Adipocyte (in vitro differentiated cells): Measurements from ENCODE around the gene EHMT1.
A peak's percentile ranks its signal among the peaks of the same experiment; 100 is the strongest.

Experiments
- DNase-seq: peaks from one replicate; pipeline ENCODE4 v3.0.0-alpha.2; 2015; ENCODE audit warnings: low read depth
- H3K27me3 ChIP-seq: replicated peaks from 2 replicates; pipeline ENCODE4 v1.7.0; 2013; ENCODE audit warnings: mild to moderate bottlenecking, low read length, moderate library complexity; ENCODE audit not compliant: control insufficient read depth, insufficient read depth
- H3K36me3 ChIP-seq: 2 replicates; pipeline ENCODE4 v1.7.0; 2013; ENCODE audit warnings: low read length, mild to moderate bottlenecking, moderate library complexity; ENCODE audit not compliant: control insufficient read depth, insufficient read depth, severe bottlenecking
- H3K4me1 ChIP-seq: 2 replicates; pipeline ENCODE4 v1.7.0; 2013; ENCODE audit warnings: mild to moderate bottlenecking, low read length, moderate library complexity; ENCODE audit not compliant: control insufficient read depth, insufficient read depth
- H3K4me3 ChIP-seq: 2 replicates; pipeline ENCODE4 v1.7.0; 2013; ENCODE audit warnings: mild to moderate bottlenecking, low read length, moderate library complexity
- H3K9ac ChIP-seq: 2 replicates; pipeline ENCODE4 v1.7.0; 2013; ENCODE audit warnings: mild to moderate bottlenecking, low read length, moderate library complexity
- H3K9me3 ChIP-seq: 2 replicates; pipeline ENCODE4 v1.7.0; 2013; ENCODE audit warnings: mild to moderate bottlenecking, low read length, moderate library complexity; ENCODE audit not compliant: control insufficient read depth

Gene EHMT1

DNA sequence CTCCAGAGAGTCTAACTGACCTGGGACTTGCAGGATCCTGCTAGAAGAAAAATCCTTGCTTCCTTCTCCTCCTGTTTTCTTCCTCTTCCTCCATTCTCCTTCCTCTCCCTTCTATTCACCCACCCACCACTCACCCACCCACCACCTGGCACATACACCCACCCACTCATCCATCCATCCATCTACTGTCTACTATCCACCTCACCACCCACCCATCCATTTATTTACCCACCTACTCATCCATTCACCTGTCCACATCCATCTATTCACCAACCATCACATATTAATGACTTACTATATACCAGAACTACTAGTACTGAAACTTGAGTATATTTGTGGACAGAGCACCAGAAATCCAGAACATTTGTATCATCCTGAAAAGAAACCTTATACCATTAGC lies 49.4 kb downstream of the EHMT1 start:
- Histone ChIP-seq H3K9ac (no peak overlapping the region), H3K4me3 (no peak overlapping the region), H3K4me1 (peaks cover 15% of the 10 kb centered on the region), H3K9me3 (no peaks in the 10 kb centered on the region), H3K27me3 (no peaks in the 10 kb centered on the region), H3K36me3 (peaks cover 7% of the 10 kb centered on the region)
- DNase-seq: no peak

DNA sequence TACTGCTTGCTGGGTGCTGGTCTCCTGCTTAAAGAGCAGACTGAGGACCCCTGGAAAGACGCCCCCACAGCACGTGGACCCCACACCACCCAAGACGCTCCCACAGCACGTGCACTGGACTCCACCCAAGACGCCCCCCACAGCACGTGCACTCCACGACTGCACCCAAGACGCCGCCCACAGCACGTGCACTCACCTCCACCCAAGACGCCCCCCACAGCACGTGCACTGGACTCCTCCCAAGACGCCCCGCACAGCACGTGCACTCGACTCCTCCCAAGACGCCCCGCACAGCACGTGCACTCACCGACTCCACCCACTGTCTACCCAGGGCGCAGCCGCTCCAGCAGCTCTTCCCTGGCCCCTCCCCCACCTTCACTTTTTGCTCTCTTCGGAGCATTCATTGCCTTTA lies 50.5 kb downstream of the EHMT1 start:
- Histone ChIP-seq H3K9ac (no peak overlapping the region), H3K4me3 (no peak overlapping the region), H3K36me3 (peaks cover 4% of the 10 kb centered on the region), H3K9me3 (no peaks in the 10 kb centered on the region), H3K4me1 (peaks cover 25% of the 10 kb centered on the region), H3K27me3 (no peaks in the 10 kb centered on the region)
- no peak for DNase-seq

DNA sequence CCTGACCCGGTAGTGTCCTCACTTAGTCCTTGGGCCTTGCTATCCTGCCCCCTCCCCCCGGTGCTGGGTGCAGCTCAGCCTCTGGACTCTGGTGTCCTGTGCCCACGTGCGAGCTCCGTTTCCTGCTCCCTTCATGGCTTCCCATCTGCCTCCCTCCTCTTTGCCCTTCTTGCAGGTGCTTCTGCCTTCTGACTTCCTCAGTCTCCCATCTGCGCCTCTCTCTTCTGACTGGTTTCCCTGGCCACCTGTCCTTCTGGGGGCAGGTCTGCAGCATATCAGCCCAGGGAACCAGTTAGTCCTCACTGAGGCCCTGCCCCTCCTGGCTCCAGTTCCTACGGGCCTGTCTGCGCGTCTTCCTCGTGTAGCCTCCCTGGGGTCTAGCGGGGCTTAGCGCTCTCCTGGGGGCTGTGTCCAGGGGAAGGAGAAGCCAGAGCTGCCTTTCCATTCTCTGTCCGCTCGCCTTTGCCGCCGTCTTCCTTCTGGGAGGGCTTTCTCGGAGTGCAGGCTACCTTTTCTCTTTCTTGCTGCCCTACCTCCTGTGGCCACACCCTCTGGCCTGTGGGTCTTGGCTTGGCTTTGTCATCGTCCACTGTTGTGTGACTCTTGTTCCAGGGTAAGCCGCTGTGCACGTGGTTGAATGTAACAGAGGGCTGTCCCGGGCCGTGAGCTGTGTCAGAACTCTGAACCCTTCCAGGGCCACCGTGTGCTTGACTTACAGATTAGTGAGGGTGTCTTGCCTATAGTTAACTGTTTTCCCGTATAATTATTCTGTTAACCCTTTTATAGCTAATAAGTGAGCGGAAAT lies 51.8 kb downstream of the EHMT1 start:
- Histone ChIP-seq H3K9me3 (no peaks in the 10 kb centered on the region), H3K27me3 (no peaks in the 10 kb centered on the region), H3K36me3 (peaks cover 4% of the 10 kb centered on the region), H3K4me3 (no peak overlapping the region), H3K9ac (no peak overlapping the region), H3K4me1 (peaks cover 30% of the 10 kb centered on the region)
- DNase-seq: no peak

DNA sequence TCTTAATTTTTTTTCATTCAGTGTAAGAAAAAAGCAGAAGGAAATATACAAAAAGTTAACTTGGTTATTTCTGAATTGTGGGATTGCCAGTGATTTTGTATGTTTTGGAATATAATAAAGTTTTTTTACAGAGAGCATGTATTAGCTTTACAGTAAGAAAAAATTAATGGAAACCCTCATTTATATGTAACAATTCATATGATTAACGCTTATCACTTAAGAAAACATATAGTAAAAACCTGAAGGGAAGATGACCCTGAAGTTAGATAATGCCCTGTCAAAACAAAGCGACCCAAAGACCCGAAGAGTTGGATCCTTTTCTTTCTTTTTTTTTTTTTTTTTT lies 52.4 kb downstream of the EHMT1 start:
- Histone ChIP-seq H3K27me3 (no peaks in the 10 kb centered on the region), H3K9ac (no peak overlapping the region), H3K36me3 (peaks cover 4% of the 10 kb centered on the region), H3K4me3 (no peak overlapping the region), H3K9me3 (no peaks in the 10 kb centered on the region), H3K4me1 (peaks cover 30% of the 10 kb centered on the region)
- DNase-seq: no peak

DNA sequence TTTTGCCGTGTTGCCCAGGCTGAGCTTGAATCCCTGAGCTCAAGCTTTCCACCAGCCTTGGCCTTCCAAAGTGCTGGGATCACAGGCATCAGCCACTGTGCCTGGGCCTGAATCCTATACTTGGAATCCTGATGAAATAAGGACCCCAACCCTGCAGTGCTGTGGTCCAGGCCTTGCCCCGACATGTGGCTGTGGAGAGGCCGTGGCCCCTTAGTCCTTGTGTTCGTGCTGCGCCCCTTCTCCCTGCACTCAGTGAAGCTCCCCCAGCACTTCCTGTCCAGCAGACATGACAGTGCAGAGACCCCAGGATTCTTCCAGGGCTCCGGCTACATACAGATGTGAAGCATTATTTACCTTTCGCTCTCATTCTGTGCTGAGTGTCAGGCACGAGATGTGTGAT lies 52.9 kb downstream of the EHMT1 start:
- Histone ChIP-seq H3K36me3 (peaks cover 4% of the 10 kb centered on the region), H3K27me3 (no peaks in the 10 kb centered on the region), H3K9ac (no peak overlapping the region), H3K4me3 (no peak overlapping the region), H3K9me3 (no peaks in the 10 kb centered on the region), H3K4me1 (peaks cover 30% of the 10 kb centered on the region)
- DNase-seq: no peak

DNA sequence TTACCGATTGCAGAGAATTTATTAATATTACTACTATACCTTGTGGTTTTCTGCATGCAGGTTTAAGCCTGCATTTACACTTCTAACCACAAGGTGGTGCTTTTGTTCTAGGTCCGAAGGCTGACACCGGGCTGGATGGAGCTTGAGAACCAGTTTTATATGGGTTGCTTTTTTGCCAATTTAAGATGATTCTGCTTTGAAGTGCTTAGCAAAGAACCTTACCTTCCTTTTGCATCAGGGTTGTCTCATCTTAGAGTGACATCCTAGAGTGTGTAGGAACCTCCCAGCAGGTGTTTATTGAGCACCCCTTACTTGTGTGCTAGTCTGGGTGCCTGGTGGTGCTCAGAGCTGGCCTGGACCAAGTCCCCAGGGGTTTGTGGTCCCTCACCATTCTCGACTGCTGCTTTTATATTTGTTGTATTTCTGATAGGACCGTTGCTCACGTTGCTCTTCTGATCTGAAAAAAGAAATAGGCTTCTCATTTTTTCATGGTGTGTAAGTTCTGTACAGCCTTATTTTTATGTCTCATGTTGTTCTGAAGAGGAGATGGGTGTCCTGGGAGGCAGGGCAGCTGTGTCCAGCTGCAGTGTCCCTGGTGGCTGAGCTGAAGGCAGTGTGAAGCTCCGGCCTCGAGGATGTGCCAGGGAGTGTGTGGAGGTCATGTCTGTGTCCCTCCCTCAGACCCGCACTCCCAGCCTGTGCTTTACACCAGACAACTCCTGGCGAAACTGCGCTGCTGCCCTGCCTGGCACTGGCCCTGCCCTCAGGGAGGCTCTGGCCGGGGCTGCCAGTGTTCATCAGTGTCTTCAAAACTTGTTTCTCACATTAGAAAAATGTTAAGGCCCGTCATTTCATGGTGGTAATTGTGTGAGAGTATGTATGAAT lies 54.3 kb downstream of the EHMT1 start:
- H3K4me3 ChIP-seq: no peak overlapping the region
- H3K36me3 ChIP-seq: peaks cover 6% of the 10 kb centered on the region
- no peaks in the 10 kb centered on the region for H3K27me3 ChIP-seq
- no peaks in the 10 kb centered on the region for H3K9me3 ChIP-seq
- peaks cover 30% of the 10 kb centered on the region for H3K4me1 ChIP-seq
- DNase-seq: peak; percentile 89
- no peak overlapping the region for H3K9ac ChIP-seq

DNA sequence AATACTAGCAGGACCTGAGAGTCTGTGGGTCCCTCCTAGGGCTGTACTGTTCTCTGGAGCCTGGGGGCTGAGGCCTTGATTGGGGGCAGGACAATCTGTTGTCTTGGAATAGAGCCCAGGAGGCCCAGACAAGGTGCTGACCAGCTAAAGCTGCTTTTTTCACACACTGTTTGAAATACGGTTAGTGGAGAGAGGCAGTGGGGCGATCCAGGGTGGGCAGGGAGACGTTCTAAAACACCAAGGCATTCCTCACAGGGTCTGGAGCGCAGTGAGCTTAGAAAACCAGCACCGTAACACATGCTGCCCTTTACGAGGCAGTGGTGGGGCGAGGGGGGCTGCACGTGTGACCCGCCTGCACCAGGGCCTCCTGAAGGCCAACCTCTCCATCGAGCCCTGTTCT lies 55.1 kb downstream of the EHMT1 start:
- Histone ChIP-seq H3K4me3 (no peak overlapping the region), H3K36me3 (peaks cover 12% of the 10 kb centered on the region), H3K27me3 (no peaks in the 10 kb centered on the region), H3K9me3 (no peaks in the 10 kb centered on the region), H3K4me1 (peaks cover 30% of the 10 kb centered on the region), H3K9ac (no peak overlapping the region)
- peak; percentile 58 for DNase-seq

DNA sequence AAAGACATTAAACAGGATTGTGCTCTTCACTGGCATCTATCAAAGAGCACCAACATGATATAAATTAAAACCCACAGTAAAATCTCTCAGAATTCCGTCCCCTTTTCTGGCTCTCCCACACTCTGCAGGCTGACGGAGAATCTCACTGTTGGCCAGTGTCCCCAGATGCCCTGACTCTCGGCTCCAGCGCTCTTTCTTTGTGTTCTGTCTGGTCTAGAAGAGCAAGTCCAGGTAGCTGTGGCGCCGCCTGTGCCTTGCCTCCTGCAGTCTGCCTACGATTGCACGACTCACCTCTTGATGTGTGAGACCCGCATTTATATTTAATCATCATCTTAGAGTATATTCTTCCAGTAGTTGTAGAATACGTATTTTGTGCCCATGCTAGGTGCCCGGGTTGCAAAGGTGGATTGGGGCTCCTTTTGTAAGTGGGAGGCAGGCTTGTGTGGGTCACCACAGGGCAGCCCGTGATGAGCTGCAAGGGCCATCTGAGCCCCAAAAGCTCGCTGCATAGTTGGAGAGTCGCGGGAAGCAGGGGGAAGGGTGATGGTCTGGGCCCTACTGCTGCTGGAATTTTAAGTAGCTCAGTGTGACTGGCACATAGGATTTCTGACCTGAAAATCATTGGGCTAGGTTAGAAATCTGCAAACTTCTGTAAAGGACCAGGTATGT lies 55.6 kb downstream of the EHMT1 start:
- Histone ChIP-seq H3K4me3 (no peak overlapping the region), H3K9me3 (no peaks in the 10 kb centered on the region)

DNA sequence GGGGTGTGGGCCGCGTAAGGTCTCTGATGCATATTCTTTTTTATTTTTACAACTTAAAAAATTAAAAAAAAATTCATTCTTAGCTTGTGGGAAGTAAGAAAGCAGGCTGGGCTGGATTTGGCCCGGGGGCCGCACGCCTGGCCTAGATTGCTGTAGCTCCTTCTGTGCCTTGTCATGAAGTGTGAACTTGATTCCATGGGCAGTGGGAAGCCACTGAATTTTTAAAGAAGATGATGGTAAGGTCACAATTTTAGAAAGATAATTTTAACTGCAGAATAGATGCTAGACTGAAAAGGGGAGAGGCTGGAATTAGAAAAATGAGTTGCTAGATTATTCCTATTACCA lies 56.1 kb downstream of the EHMT1 start:
- DNase-seq: no peak
- Histone ChIP-seq H3K4me1 (peaks cover 30% of the 10 kb centered on the region), H3K27me3 (no peaks in the 10 kb centered on the region), H3K36me3 (peaks cover 11% of the 10 kb centered on the region), H3K4me3 (no peak overlapping the region), H3K9me3 (no peaks in the 10 kb centered on the region), H3K9ac (no peak overlapping the region)

More for the DNA sequence above, 55.6 kb downstream of the EHMT1 start:
- H3K27me3 ChIP-seq: no peaks in the 10 kb centered on the region
- no peak for DNase-seq
- no peak overlapping the region for H3K9ac ChIP-seq
- peaks cover 11% of the 10 kb centered on the region for H3K36me3 ChIP-seq
- peaks cover 30% of the 10 kb centered on the region for H3K4me1 ChIP-seq

DNA sequence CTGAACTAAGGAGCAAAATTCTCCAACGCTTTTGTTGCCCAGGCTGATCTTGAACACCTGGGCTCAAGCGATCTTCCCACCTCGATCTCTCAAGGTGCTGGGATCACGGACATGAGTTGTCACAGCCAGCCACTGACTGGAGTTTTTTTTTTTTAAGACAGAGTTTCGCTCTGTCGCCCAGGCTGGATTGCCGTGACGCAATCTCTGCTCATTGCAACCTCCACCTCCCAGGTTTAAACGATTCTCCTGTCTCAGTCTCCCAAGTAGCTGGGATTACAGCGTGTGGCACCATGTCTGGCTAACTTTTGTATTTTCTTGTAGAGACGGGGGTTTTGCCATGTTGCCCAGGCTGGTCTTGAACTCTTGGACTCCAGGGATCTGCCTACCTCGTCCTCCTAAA lies 58.2 kb downstream of the EHMT1 start:
- Histone ChIP-seq H3K9me3 (no peaks in the 10 kb centered on the region), H3K4me1 (peaks cover 18% of the 10 kb centered on the region), H3K4me3 (no peak overlapping the region), H3K9ac (no peak overlapping the region), H3K27me3 (no peaks in the 10 kb centered on the region), H3K36me3 (peaks cover 11% of the 10 kb centered on the region)
- no peak for DNase-seq

DNA sequence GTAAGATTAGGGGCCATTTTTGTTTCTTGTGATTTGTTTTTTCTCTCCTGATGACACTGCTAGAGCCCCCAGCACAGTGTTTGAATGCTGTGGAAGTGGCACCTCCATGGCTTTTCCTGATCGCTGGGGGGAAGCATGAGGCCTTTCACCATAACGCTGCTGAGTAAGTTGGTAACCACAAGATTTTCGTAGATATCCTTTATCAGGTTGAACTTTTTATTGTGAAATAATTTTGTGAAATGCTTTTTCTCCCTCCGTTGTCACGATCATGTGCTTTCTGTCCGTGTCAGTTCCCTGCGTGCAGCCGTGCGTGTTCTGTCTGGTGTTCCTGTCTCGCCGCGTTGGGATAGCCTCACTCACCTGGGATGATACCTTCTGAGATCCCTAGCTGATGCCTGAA lies 59.4 kb downstream of the EHMT1 start:
- peaks cover 15% of the 10 kb centered on the region for H3K4me1 ChIP-seq
- H3K9me3 ChIP-seq: no peaks in the 10 kb centered on the region
- peaks cover 11% of the 10 kb centered on the region for H3K36me3 ChIP-seq
- no peak overlapping the region for H3K4me3 ChIP-seq
- DNase-seq: no peak
- no peaks in the 10 kb centered on the region for H3K27me3 ChIP-seq
- H3K9ac ChIP-seq: no peak overlapping the region
